Colon (tissue), 2 donors: ENCODE results near the gene PARP6.

Experiments used
- FAIRE-seq: peaks from 2 replicates; lab custom pipeline; 2012; peaks lifted over from hg19 to GRCh38; lab: Jason Lieb, UNC
- donor health status: control.
- donor health status: control.

The PARP6 gene

GRCh38 chr15:72272213-72272996 lies at the start of gene PARP6:
Gene PARP6 (minus strand): TSS chr15:72272554. CDS start chr15:72267477, 5,077 bp downstream.
- FAIRE-seq = no peak

DNA sequence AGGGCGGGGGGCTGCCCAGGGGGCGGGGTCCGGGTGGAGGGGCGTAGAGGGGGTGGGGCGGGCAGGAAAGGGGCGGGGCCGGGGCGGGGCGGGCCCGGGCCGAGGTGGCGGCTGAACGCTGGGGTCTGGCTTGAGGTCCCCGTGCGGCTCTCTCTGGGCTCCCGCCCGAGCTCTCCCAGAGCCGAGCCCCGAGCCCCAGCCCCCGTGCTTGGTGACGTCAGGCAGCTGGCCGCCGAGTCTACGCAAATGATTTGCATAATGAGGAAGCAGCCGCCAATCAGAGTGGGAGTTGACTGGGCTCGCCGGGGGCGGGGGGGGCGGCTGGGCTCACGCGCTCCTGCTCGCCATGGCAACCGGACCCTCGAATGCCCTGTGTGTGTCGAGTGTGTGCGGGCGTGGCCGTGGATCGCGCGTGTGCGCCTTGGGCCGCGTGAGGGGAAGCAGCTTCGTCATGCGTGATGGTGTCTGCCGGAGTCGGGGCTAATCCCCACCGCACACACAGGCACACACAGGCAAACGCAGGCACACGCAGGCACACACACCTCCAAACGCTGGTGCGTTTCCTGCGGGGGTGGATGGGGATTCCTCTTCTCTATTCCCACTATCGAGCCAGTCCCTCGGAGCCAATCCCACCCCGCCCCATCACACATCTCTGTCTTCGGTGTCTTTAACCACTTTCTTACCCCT lies 47.8 kb upstream of the PARP6 start, which contains the start of gene CELF6:
Gene CELF6 (minus strand): TSS at position 173 of the 687 bp plus-strand sequence. CDS start 283 bp downstream, outside the sequence.
- FAIRE-seq = no peak

- no peak for FAIRE-seq
Observed at GRCh38 chr15:72319360-72319984, 47.1 kb upstream of the PARP6 start.

DNA sequence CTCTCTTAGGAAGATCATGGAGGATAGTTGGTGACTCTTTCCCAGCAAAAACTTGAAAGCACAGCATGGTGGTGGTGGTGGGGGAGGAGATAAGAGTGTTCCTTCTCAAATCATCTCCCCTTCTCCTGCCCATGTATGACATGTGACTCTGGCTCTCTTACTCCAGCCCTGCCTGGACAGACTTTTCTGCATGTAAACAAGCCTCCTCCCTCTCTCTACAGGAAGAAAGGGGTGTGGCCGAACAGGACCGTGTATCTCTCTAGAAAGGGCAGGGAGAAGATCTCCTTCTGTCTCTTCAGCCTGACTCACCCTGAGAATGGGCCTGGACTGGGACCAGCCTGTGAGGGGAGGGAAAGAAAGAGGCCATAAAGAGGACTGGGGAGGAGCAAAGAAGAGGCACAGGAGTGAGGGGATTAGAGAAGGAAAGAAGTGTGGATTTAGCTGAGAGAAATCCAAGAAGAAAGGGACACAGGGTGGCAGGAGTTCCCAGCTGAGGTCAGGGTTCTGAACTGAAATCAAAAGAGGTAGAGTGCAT lies 46.1 kb upstream of the PARP6 start:
- FAIRE-seq = no peak

GRCh38 chr15:72315706-72316370 lies 43.5 kb upstream of the PARP6 start:
- FAIRE-seq = no peak

DNA sequence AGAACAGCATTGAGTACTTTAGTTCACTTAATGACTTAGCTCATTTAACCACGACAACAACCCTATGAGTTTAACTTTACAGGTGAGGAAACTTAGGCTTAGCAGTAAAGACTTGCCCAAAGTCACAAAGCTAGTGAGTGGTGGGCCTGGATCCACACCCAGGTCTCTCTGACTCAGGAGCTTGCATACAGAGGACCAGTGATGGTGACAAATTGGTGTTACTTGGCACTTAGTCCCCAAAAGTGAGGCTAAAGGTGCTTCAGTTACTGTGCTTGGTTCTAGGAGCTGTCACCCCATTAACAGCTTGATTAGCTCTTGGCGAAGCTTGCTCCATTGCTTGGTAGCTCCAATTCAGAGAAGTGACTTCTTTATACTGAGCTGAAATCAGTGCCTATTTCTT lies 41.5 kb upstream of the PARP6 start:
- no peak for FAIRE-seq

DNA sequence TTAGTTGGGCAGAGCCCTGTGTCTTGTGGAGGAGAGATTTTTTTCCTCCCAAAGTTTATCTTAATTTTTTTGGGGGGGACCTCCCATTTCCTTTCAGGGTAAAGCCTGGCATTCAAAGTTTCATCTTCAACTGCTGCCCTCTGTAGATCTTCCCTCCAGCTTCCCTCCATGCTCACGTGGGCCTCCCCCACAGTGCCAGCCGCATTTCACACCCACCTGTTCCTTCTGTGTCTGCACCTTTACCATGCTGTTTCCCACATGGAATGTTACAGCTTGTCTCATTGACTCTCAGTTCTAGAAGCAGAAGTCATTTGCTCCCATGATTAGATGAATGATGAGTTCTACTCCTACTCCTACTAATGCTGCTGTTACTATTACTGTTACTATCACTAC lies 41.1 kb upstream of the PARP6 start:
- no peak for FAIRE-seq

DNA sequence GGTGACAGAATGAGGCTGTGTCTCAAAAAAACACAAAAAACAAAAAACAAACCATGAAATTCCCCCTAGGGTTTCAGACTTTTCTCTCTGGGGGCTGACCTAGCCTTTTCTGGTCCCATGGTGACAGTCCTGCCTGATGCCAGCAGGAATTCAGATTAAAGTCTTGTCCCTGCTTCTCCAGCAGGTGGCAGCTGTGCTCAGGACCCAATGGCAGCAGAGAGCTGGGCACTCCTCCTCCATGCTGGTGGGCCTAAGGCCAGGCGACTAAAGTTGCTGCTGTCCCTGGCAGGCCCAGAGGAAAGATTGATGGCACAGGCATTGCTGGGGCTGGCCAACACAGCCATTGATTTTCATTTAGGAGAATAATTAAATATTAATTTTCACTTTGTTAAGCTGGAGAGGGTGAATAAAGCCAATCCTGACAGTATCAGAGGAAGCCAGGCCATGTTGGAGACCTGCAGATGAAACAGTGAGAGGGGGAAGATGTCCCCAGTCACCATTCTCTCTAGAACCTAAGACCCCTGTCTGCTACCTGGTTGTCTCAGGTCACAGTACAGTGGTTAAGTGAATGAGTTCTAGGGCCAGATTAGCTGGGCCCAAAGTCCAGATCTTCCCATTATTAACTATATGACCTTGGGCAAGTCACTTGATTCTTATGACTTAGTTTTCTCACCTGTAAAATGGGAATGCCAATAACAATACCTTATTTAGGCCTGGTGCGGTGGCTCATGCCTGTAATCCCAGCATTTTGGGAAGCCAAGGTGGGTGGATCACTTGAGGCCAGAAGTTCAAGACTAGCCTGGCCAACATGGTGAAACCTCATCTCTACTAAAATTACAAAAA lies 40.5 kb upstream of the PARP6 start:
- no peak for FAIRE-seq

- no peak for FAIRE-seq
Observed at GRCh38 chr15:72307026-72307425, 34.7 kb upstream of the PARP6 start.

DNA sequence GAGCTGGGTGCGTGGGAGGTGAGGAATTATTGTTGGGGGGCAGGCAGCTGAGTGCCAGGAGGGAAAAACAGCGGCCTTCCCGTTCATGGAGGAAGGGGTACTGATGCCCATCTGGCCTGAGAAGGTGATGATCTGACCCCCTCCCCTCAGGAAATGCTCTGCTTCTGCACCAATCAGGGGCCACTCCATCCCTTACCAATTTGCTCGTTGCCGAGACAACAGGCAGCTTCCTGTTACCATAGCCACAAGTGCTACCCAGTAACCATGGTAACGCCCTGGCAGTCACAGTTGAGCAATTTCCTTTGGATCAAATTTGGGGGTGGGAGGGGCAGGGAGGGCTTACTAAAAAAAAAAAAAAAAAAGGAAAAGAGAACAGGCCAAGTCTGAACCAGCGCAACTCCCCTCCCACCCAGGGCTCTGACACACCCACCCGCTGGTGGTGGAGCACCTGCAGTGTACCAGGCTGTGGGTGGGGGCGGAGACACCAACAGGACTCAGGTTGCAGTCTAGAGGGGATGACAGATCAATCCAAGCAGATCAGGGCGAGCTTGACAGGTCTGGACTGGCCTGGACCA lies 33.9 kb upstream of the PARP6 start:
- FAIRE-seq = no peak

DNA sequence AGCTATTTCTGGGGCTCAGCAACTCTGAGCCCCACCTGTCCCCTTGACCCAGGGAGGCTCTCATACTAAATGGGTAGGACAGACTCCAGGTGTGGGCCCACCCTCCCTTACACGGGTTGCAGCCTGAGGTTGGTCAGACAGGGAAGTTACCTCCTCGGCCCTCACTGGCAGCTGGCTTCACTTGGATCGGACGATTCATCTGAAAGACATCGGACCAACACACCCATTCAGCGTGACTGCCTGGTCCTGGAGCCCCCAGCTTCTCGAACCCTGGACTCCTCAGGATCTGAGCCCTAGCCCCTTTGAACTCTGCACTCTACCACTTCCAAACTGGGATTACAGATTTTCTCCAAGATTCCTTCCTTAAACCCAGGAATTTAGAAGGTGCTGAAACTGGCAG lies 32.2 kb upstream of the PARP6 start:
- no peak for FAIRE-seq

DNA sequence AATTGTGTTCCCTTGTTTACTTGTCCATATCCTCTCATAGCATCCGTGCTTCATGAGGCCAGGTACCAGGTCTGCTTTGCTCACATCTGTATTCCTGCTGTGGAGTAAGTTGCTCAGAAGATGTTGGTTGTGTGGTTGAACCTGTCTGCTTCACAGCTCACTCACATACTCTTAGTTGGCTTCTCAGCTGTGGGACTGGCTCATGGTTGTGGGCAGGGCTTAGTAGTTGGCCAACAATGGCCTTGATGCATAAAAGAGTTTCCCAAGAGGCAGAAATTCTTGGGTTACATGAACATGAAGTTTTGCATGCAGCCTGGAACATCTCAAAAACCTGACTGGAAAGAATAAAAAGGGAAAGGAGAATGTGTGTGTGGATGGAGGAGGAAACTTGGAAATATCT lies 30.6 kb upstream of the PARP6 start:
- FAIRE-seq = no peak

GRCh38 chr15:72289597-72290325 lies 17.4 kb upstream of the PARP6 start:
- no peak for FAIRE-seq

DNA sequence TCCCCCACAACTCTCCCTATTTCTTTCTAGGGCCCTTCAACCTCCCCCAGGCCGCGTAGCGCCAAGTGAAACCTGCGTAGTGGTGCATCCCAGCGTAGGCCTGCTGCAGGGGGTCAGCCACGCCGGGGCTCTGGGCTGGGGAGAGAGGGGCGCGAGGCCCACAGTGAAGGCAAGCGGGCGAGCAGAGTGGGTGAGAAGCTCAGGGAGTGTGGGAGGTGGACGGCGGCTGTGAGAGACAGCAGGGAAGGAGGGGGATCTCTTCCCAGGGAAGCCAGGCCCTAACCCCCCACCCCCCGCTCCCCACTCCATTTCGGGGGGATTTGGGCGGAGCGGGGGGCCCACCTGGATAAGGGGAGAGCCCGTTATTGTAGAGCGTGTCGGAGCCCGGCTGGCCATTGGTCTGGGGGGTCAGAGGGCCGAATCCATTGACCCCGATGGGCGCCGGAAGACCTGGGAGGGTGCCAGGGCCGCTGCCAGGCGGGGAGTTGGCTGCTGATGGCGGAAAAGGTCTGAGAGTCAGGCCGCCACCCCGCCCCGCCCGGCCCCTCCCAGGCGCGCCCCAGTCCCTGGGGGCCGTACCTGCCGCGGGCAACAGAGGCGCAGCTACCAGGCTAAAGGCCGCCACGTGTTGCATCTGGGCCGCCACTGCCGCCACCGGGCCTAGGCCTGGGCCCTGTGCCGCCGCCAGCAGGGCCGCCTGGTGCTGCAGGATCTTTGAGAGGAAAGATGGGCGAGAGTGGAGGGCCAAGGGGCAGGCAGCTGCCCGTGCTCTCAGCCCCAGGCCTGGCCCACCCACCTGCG lies 16.6 kb upstream of the PARP6 start:
- no peak for FAIRE-seq

DNA sequence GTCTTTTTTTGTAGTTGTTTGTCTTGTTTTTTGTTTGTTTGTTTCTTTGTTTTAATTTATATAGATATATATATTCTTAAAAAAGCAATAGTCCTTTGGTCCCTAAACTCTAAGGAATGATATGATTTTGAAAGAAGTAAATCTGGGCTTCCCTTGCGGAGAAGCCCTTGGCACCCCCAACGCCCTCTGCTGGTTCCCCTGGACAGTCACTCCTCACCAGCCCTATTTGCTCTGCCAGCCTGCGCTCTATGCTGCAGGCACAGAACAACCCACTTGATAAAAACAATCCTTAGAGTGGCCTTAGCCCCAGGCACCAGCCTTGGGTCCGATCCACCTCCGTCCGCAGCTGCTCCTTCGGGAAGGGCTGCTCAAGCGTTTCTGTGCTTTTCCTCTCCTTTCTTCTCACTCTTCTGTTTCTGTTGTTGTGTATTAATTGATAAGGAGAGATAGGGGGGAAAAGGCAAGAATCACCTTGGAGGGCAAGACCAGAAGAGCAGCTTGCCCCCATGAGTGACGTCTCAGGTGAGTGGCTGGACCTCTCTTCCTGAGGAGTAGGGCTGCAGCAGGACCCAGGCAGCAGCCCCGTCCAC lies 13.7 kb upstream of the PARP6 start:
- no peak for FAIRE-seq

DNA sequence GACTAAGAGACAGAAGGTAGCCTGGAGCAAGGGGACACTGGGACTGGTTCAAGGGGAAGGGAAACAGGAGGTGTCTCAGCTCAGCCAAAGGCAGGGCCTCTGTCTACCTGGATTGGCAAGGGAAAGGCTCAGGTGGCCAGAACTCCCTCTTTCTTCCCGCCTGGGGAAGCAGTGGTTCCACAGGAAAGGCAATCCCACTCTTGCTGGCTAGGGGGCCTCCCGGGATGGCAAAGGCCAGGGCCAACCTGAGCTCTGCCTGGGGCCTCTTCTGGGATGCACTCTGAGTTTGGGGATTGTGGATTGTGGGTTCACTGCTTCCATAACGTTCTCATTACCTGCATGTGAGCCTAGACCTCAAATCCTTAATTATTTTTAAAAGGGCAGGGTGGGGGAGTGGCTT lies 13.0 kb upstream of the PARP6 start:
- FAIRE-seq = no peak

DNA sequence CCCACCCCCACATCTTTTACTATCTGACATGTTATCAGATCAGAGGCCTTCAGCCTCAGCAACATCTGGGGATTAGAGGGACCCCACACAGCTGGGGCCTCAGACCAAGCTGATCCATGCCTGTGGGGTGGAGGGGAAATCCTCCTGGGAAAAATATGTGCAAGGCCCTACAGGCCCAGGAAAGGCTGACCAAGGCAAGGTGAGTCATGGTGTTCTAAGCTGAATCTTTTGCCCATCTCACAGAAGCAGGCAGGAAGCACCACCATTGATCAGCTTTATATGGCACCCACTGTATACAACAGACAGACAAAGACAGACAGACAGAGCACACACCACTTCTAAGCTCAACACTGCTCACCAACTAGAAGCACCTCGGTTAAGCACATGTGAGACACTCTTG lies 12.4 kb upstream of the PARP6 start:
- no peak for FAIRE-seq

- FAIRE-seq = no peak
Observed at GRCh38 chr15:72281713-72282112, 9.4 kb upstream of the PARP6 start.

DNA sequence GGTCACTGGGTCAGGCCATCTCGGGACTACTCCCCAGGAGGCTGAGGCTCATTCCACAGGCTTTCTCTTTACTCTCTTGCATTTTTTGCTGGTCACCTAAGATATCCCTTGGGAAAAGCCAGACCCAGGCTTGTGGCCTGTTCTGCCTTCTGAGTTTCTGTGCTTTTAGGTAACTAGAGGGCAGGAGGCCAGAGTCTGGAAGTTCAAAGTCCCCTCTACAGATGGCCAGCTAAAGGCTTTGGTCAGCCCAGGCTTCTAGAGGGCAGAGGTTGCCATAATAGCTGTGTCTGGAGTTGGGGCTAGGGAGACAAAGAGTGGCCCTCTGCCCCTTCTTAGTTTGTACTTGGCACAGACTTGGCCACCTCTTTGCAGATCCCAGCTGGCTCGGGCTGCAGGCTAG lies 8.4 kb upstream of the PARP6 start:
- no peak for FAIRE-seq
